DOHH2 (cell line): ENCODE results near the gene SMARCD3.
A peak's percentile ranks its signal among the peaks of the same experiment; 100 is the strongest.

Experiments
- H3F3A ChIP-seq: fragments of 200-600 bp; sonication (generic), shearing (Covaris generic); 2 replicates; pipeline ENCODE4 v1.6.0; 2016; ENCODE audit warnings: antibody characterized with exemption, mild to moderate bottlenecking; ENCODE audit not compliant: control insufficient read depth, insufficient read depth
- H3K27ac ChIP-seq: fragments of 200-600 bp; sonication (generic); 2 replicates; pipeline ENCODE4 v1.5.1; 2014; ENCODE audit warnings: low read depth, mild to moderate bottlenecking, low read length, moderate library complexity
- H3K27me3 ChIP-seq: fragments of 200-600 bp; sonication (generic); 2 replicates; pipeline ENCODE4 v1.6.1; 2014; ENCODE audit warnings: mild to moderate bottlenecking, low read length, mixed read lengths; ENCODE audit not compliant: control insufficient read depth
- H3K36me3 ChIP-seq: fragments of 200-600 bp; sonication (generic); 2 replicates; pipeline ENCODE4 v1.6.1; 2014; ENCODE audit warnings: mild to moderate bottlenecking, low read length, moderate library complexity, mixed read lengths; ENCODE audit not compliant: control insufficient read depth
- H3K4me1 ChIP-seq: fragments of 200-600 bp; sonication (generic); 2 replicates; pipeline ENCODE4 v1.6.1; 2014; ENCODE audit warnings: mild to moderate bottlenecking, low read length, mixed read lengths; ENCODE audit not compliant: control insufficient read depth
- H3K4me2 ChIP-seq: fragments of 200-600 bp; sonication (generic); 2 replicates; pipeline ENCODE4 v1.6.0; 2014; ENCODE audit warnings: mild to moderate bottlenecking, low read length, moderate library complexity
- H3K4me3 ChIP-seq: fragments of 200-600 bp; sonication (generic); 2 replicates; pipeline ENCODE4 v1.5.1; 2014; ENCODE audit warnings: mild to moderate bottlenecking, low read length, mixed read lengths
- H3K79me2 ChIP-seq: fragments of 200-600 bp; sonication (generic); 2 replicates; pipeline ENCODE4 v1.6.1; 2014; ENCODE audit warnings: mild to moderate bottlenecking, low read length, mixed read lengths; ENCODE audit not compliant: control insufficient read depth
- H3K9me2 ChIP-seq: fragments of 200-600 bp; sonication (generic); replicated peaks from 2 replicates; pipeline ENCODE4 v1.6.1; 2014; ENCODE audit warnings: mild to moderate bottlenecking, low read length, mixed read lengths; ENCODE audit not compliant: control insufficient read depth
- H3K9me3 ChIP-seq: fragments of 200-600 bp; sonication (generic); 2 replicates; pipeline ENCODE4 v1.6.1; 2014; ENCODE audit warnings: antibody characterized with exemption, low read length, mixed read lengths; ENCODE audit not compliant: control insufficient read depth, insufficient read depth
- H4K20me1 ChIP-seq: fragments of 200-600 bp; sonication (generic); 2 replicates; pipeline ENCODE4 v1.6.0; 2014; ENCODE audit warnings: low read depth, mild to moderate bottlenecking, antibody characterized with exemption, low read length, moderate library complexity; ENCODE audit not compliant: control insufficient read depth, insufficient read depth
- CTCF ChIP-seq: fragments of 200-600 bp; sonication (generic); IDR thresholded peaks from one replicate; pipeline ENCODE4 v1.5.1; 2014; ENCODE audit warnings: antibody characterized with exemption, mild to moderate bottlenecking, low read depth, low read length; ENCODE audit not compliant: poor library complexity, severe bottlenecking
- EZH2phosphoT487 ChIP-seq: fragments of 200-600 bp; sonication (generic); IDR thresholded peaks from 2 replicates; pipeline ENCODE4 v1.6.1; 2017; ENCODE audit warnings: borderline replicate concordance, mild to moderate bottlenecking, antibody characterized with exemption, low read length, moderate library complexity, mixed read lengths

SMARCD3 gene

GRCh38 chr7:151248346-151249033, at the start of gene SMARCD3:
TSS of gene SMARCD3 (minus strand) at chr7:151248694. CDS start at chr7:151248562, 132 bp downstream.
- H3K27ac ChIP-seq = no peak within 1 kb of the TSS
- H3K4me2 ChIP-seq = peak within 1 kb of the TSS; percentile 55
- no peaks in the 10 kb centered on the region for H3F3A ChIP-seq
- peaks cover 92% of the 10 kb centered on the region for H3K27me3 ChIP-seq
- TF ChIP-seq CTCF (no peak), EZH2phosphoT487 (peak; percentile 93)
- H3K36me3 ChIP-seq = no peaks in the 10 kb centered on the region
- peak within 1 kb of the TSS; percentile 40 for H3K4me3 ChIP-seq
- H3K9me2 ChIP-seq = no peaks in the 10 kb centered on the region
- H4K20me1 ChIP-seq = peaks cover 10% of the 10 kb centered on the region; the same call in 1 of the 2 replicates
- H3K4me1 ChIP-seq = peaks cover 39% of the 10 kb centered on the region
- H3K9me3 ChIP-seq = no peaks in the 10 kb centered on the region
- no peaks in the 10 kb centered on the region for H3K79me2 ChIP-seq

GRCh38 chr7:151296202-151296992, 47.9 kb upstream of the SMARCD3 start:
- Histone ChIP-seq H4K20me1 (no peaks in the 10 kb centered on the region), H3K79me2 (no peaks in the 10 kb centered on the region), H3K36me3 (no peaks in the 10 kb centered on the region), H3K4me1 (no peaks in the 10 kb centered on the region), H3K4me3 (no peak overlapping the region), H3K4me2 (no peak overlapping the region), H3K27me3 (peaks cover 14% of the 10 kb centered on the region), H3K9me2 (no peaks in the 10 kb centered on the region), H3K27ac (no peak overlapping the region), H3K9me3 (no peaks in the 10 kb centered on the region), H3F3A (no peaks in the 10 kb centered on the region)
- TF ChIP-seq CTCF = no peak
- TF ChIP-seq EZH2phosphoT487 = no peak

GRCh38 chr7:151292850-151293249, 44.4 kb upstream of the SMARCD3 start:
- H3K27ac ChIP-seq = no peak overlapping the region
- H3K9me2 ChIP-seq = no peaks in the 10 kb centered on the region
- H3K4me2 ChIP-seq = no peak overlapping the region
- no peak overlapping the region for H3K4me3 ChIP-seq
- H3K36me3 ChIP-seq = no peaks in the 10 kb centered on the region
- no peaks in the 10 kb centered on the region for H3K9me3 ChIP-seq
- H4K20me1 ChIP-seq = no peaks in the 10 kb centered on the region
- no peaks in the 10 kb centered on the region for H3K4me1 ChIP-seq
- no peaks in the 10 kb centered on the region for H3F3A ChIP-seq
- H3K27me3 ChIP-seq = peaks cover 29% of the 10 kb centered on the region
- TF ChIP-seq EZH2phosphoT487 = no peak
- no peak for TF ChIP-seq CTCF
- no peaks in the 10 kb centered on the region for H3K79me2 ChIP-seq
